H54 (cell line): ENCODE results near the gene VASN.
A peak's percentile ranks its signal among the peaks of the same experiment; 100 is the strongest.

Source experiments
- DNase-seq: peaks from one replicate; pipeline ENCODE4 v3.0.0; 2011; ENCODE audit warnings: low spot score, mixed read lengths; ENCODE audit not compliant: insufficient read length
- FAIRE-seq: peaks from 3 replicates; lab custom pipeline; 2011; peaks lifted over from hg19 to GRCh38; lab: Jason Lieb, UNC
- POLR2A ChIP-seq: IDR thresholded peaks from 2 replicates; pipeline ENCODE4 v1.6.1; 2011; ENCODE audit warnings: low read depth, mild to moderate bottlenecking, low read length

The VASN gene

GRCh38 chr16:4411684-4412083 lies 40.0 kb downstream of the VASN start:
- no peak for DNase-seq
- no peak for TF ChIP-seq POLR2A
- no peak for FAIRE-seq

- no peak for FAIRE-seq
- no peak for TF ChIP-seq POLR2A
Measured at GRCh38 chr16:4412159-4412558, 40.5 kb downstream of the VASN start.

GRCh38 chr16:4412854-4413253 lies 41.2 kb downstream of the VASN start:
- TF ChIP-seq POLR2A: no peak
- no peak for DNase-seq
- no peak for FAIRE-seq

More at GRCh38 chr16:4412159-4412558, 40.5 kb downstream of the VASN start:
- no peak for DNase-seq

- no peak for DNase-seq
- TF ChIP-seq POLR2A: no peak
- FAIRE-seq: no peak
Measured at GRCh38 chr16:4414187-4414917, 42.7 kb downstream of the VASN start.

GRCh38 chr16:4415538-4416199 lies 44.0 kb downstream of the VASN start:
- no peak for FAIRE-seq
- no peak for DNase-seq
- TF ChIP-seq POLR2A: no peak

GRCh38 chr16:4416200-4417032 lies 44.8 kb downstream of the VASN start, which contains the start of gene CORO7:
Gene CORO7, minus strand, starts transcription at chr16:4416596. Its CDS starts 78 bp downstream, at chr16:4416518.
- FAIRE-seq (no peak), DNase-seq (peak; percentile 95)
- TF ChIP-seq POLR2A: peak; percentile 30; the same call in 1 of the 2 replicates

GRCh38 chr16:4419402-4419959 lies 47.8 kb downstream of the VASN start:
- DNase-seq (no peak), FAIRE-seq (no peak)
- no peak for TF ChIP-seq POLR2A

GRCh38 chr16:4420505-4421105 lies 49.0 kb downstream of the VASN start:
- TF ChIP-seq POLR2A: no peak
- DNase-seq (no peak), FAIRE-seq (no peak)

GRCh38 chr16:4425378-4426020 lies 53.9 kb downstream of the VASN start, which contains the start of gene DNAJA3:
Gene DNAJA3, plus strand, starts transcription at chr16:4425868. Its CDS starts 14 bp downstream, at chr16:4425882.
- DNase-seq: peak; percentile 90
- FAIRE-seq: peak; percentile 45

GRCh38 chr16:4426021-4426684 lies 54.5 kb downstream of the VASN start:
- no peak for TF ChIP-seq POLR2A
- no peak for FAIRE-seq
- DNase-seq: no peak

More at GRCh38 chr16:4425378-4426020, 53.9 kb downstream of the VASN start, which contains the start of gene DNAJA3:
- TF ChIP-seq POLR2A: peak; percentile 84

GRCh38 chr16:4426722-4427372 lies 55.2 kb downstream of the VASN start:
- TF ChIP-seq POLR2A: no peak
- DNase-seq (no peak), FAIRE-seq (no peak)
